WTC11 (cell line): ENCODE data around the gene CALHM4. TPM values are rescaled to one million over a fixed set of nuclear protein-coding genes. Genes with fewer than 3 reads are reported as not detected.

Experiments
- ATAC-seq: fragments of 200-7000 bp; cut with Tn5 transposase; 2 replicates; pipeline ENCODE4 v1.10.0; 2021; ENCODE audit warnings: mild to moderate bottlenecking, moderate library complexity
- CTCF ChIA-PET: fragments of 300-600 bp; sonication (Branson Sonifier 250); formaldehyde crosslinking; loops from one replicate; lab custom pipeline; 2021; ENCODE audit warnings: antibody characterized with exemption; lab: Charles Lee
- POLR2A ChIA-PET: fragments of 350-600 bp; sonication (Branson Sonifier 250); formaldehyde crosslinking; loops from one replicate; lab custom pipeline; 2021; ENCODE audit warnings: antibody characterized with exemption; lab: Charles Lee
- DNase-seq: peaks from one replicate; pipeline ENCODE4 v3.0.0; 2021; ENCODE audit warnings: low spot score
- H3K27ac Mint-ChIP-seq: 2 replicates; pipeline ENCODE4 v1.8.0; 2021; ENCODE audit warnings: mixed read lengths
- H3K27me3 Mint-ChIP-seq: 2 replicates; pipeline ENCODE4 v1.8.0; 2021; ENCODE audit warnings: low read depth, mild to moderate bottlenecking, moderate library complexity, mixed read lengths
- H3K36me3 Mint-ChIP-seq: 2 replicates; pipeline ENCODE4 v1.8.0; 2021; ENCODE audit warnings: mixed read lengths
- H3K4me1 Mint-ChIP-seq: 2 replicates; pipeline ENCODE4 v1.8.0; 2022; ENCODE audit warnings: mixed read lengths
- H3K4me3 Mint-ChIP-seq: 2 replicates; pipeline ENCODE4 v1.8.0; 2021; ENCODE audit warnings: mild to moderate bottlenecking, moderate library complexity, mixed read lengths
- H3K9me3 Mint-ChIP-seq: 2 replicates; pipeline ENCODE4 v1.8.0; 2021; ENCODE audit warnings: mixed read lengths
- E2F4 ChIP-seq: sonication (generic); formaldehyde crosslinking; IDR thresholded peaks from 2 replicates; pipeline ENCODE4 v1.8.1; 2022; ENCODE audit warnings: low read depth, mild to moderate bottlenecking, moderate library complexity, missing genetic modification reagents, borderline replicate concordance
- ETV6 ChIP-seq: sonication (generic); formaldehyde crosslinking; IDR thresholded peaks from 2 replicates; pipeline ENCODE4 v1.8.1; 2022; ENCODE audit warnings: mild to moderate bottlenecking, missing genetic modification reagents
- GTF2I ChIP-seq: fragments of 250-450 bp; sonication (Bioruptor Pico); conservative IDR thresholded peaks from 2 replicates; pipeline ENCODE4 v1.4.0; 2021; ENCODE audit warnings: mild to moderate bottlenecking
- MXD4 ChIP-seq: fragments of 250-450 bp; sonication (Bioruptor Pico); IDR thresholded peaks from 2 replicates; pipeline ENCODE4 v1.8.0; 2021; ENCODE audit warnings: mild to moderate bottlenecking, moderate library complexity, borderline replicate concordance
- SP1 ChIP-seq: sonication (generic); formaldehyde crosslinking; conservative IDR thresholded peaks from 2 replicates; pipeline ENCODE4 v1.8.1; 2022; ENCODE audit warnings: missing genetic modification reagents
- TEAD4 ChIP-seq: sonication (generic); formaldehyde crosslinking; IDR thresholded peaks from 2 replicates; pipeline ENCODE4 v1.8.0; 2022; ENCODE audit warnings: mild to moderate bottlenecking, missing genetic modification reagents
- USF1 ChIP-seq: sonication (generic); formaldehyde crosslinking; IDR thresholded peaks from 2 replicates; pipeline ENCODE4 v1.8.0; 2022; ENCODE audit warnings: mild to moderate bottlenecking, missing genetic modification reagents
- USF2 ChIP-seq: sonication (generic); formaldehyde crosslinking; IDR thresholded peaks from 2 replicates; pipeline ENCODE4 v1.8.1; 2023; ENCODE audit warnings: mild to moderate bottlenecking, missing genetic modification reagents, moderate library complexity
- ZBTB21 ChIP-seq: sonication (generic); formaldehyde crosslinking; IDR thresholded peaks from 2 replicates; pipeline ENCODE4 v1.8.1; 2023; ENCODE audit warnings: mild to moderate bottlenecking, missing genetic modification reagents, borderline replicate concordance
- ZBTB43 ChIP-seq: sonication (generic); formaldehyde crosslinking; IDR thresholded peaks from 2 replicates; pipeline ENCODE4 v1.8.1; 2023; ENCODE audit warnings: mild to moderate bottlenecking, missing genetic modification reagents
- ZNF232 ChIP-seq: sonication (generic); formaldehyde crosslinking; IDR thresholded peaks from 2 replicates; pipeline ENCODE4 v1.8.0; 2022; ENCODE audit warnings: mild to moderate bottlenecking, missing genetic modification reagents
- total RNA-seq: library from RNA; stranded (reverse); gene quantifications from 3 replicates; pipeline ENCODE4 v1.2.3, GENCODE V29; 2021
- TF ChIP-seq, protein P1 (sequence below): fragments of 250-450 bp; sonication (Bioruptor Pico); IDR thresholded peaks from 2 replicates; pipeline ENCODE4 v1.9.0; 2021; ENCODE audit warnings: mild to moderate bottlenecking
- TF ChIP-seq, protein P2 (sequence below): sonication (generic); formaldehyde crosslinking; IDR thresholded peaks from 2 replicates; pipeline ENCODE4 v1.8.1; 2022; ENCODE audit warnings: low read depth, missing genetic modification reagents, borderline replicate concordance
- TF ChIP-seq, protein P3 (sequence below): sonication (generic); formaldehyde crosslinking; IDR thresholded peaks from 2 replicates; pipeline ENCODE4 v1.8.1; 2023; ENCODE audit warnings: mild to moderate bottlenecking, moderate library complexity, missing genetic modification reagents
- TF ChIP-seq, protein P4 (sequence below): sonication (generic); formaldehyde crosslinking; IDR thresholded peaks from 2 replicates; pipeline ENCODE4 v1.8.1; 2023; ENCODE audit warnings: mild to moderate bottlenecking, missing genetic modification reagents, moderate library complexity

CALHM4 gene
- total RNA-seq, 1 experiment from 2014 or later, result not detected

GRCh38 chr6:116522896-116523295 lies 30.7 kb upstream of the CALHM4 start:
- TF ChIP-seq ZBTB43, result no peak
- TF ChIP-seq, protein P1, sequence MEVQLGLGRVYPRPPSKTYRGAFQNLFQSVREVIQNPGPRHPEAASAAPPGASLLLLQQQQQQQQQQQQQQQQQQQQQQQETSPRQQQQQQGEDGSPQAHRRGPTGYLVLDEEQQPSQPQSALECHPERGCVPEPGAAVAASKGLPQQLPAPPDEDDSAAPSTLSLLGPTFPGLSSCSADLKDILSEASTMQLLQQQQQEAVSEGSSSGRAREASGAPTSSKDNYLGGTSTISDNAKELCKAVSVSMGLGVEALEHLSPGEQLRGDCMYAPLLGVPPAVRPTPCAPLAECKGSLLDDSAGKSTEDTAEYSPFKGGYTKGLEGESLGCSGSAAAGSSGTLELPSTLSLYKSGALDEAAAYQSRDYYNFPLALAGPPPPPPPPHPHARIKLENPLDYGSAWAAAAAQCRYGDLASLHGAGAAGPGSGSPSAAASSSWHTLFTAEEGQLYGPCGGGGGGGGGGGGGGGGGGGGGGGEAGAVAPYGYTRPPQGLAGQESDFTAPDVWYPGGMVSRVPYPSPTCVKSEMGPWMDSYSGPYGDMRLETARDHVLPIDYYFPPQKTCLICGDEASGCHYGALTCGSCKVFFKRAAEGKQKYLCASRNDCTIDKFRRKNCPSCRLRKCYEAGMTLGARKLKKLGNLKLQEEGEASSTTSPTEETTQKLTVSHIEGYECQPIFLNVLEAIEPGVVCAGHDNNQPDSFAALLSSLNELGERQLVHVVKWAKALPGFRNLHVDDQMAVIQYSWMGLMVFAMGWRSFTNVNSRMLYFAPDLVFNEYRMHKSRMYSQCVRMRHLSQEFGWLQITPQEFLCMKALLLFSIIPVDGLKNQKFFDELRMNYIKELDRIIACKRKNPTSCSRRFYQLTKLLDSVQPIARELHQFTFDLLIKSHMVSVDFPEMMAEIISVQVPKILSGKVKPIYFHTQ (CRISPR knock-in tag), result no peak
- TF ChIP-seq ZBTB21 (CRISPR knock-in tag), result no peak
- no peak for TF ChIP-seq SP1 (CRISPR knock-in tag)
- TF ChIP-seq ETV6 (CRISPR knock-in tag), result no peak
- TF ChIP-seq, protein P2, sequence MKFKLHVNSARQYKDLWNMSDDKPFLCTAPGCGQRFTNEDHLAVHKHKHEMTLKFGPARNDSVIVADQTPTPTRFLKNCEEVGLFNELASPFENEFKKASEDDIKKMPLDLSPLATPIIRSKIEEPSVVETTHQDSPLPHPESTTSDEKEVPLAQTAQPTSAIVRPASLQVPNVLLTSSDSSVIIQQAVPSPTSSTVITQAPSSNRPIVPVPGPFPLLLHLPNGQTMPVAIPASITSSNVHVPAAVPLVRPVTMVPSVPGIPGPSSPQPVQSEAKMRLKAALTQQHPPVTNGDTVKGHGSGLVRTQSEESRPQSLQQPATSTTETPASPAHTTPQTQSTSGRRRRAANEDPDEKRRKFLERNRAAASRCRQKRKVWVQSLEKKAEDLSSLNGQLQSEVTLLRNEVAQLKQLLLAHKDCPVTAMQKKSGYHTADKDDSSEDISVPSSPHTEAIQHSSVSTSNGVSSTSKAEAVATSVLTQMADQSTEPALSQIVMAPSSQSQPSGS (CRISPR knock-in tag), result no peak
- TF ChIP-seq TEAD4, result no peak
- TF ChIP-seq MXD4 (CRISPR knock-in tag), result no peak
- no peak for TF ChIP-seq E2F4 (CRISPR knock-in tag)
- TF ChIP-seq, protein P3, sequence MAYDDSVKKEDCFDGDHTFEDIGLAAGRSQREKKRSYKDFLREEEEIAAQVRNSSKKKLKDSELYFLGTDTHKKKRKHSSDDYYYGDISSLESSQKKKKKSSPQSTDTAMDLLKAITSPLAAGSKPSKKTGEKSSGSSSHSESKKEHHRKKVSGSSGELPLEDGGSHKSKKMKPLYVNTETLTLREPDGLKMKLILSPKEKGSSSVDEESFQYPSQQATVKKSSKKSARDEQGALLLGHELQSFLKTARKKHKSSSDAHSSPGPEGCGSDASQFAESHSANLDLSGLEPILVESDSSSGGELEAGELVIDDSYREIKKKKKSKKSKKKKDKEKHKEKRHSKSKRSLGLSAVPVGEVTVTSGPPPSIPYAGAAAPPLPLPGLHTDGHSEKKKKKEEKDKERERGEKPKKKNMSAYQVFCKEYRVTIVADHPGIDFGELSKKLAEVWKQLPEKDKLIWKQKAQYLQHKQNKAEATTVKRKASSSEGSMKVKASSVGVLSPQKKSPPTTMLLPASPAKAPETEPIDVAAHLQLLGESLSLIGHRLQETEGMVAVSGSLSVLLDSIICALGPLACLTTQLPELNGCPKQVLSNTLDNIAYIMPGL (CRISPR knock-in tag), result no peak
- no peak for TF ChIP-seq ZNF232 (CRISPR knock-in tag)
- TF ChIP-seq, protein P4, sequence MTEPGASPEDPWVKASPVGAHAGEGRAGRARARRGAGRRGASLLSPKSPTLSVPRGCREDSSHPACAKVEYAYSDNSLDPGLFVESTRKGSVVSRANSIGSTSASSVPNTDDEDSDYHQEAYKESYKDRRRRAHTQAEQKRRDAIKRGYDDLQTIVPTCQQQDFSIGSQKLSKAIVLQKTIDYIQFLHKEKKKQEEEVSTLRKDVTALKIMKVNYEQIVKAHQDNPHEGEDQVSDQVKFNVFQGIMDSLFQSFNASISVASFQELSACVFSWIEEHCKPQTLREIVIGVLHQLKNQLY (CRISPR knock-in tag), result no peak
- TF ChIP-seq USF1 (CRISPR knock-in tag), result no peak
- TF ChIP-seq USF2, result no peak
- TF ChIP-seq GTF2I (CRISPR knock-in tag), result no peak
- Mint-ChIP-seq H3K36me3 (no peaks in the 10 kb centered on the region), H3K27me3 (no peaks in the 10 kb centered on the region; the same call in 1 of the 2 replicates), H3K9me3 (no peaks in the 10 kb centered on the region), H3K4me1 (peaks cover 22% of the 10 kb centered on the region), H3K4me3 (no peak overlapping the region), H3K27ac (no peak overlapping the region)
- ChIA-PET CTCF (interaction anchor here (0.9 to 1.4 kb wide), 2 partner anchors 10 to 11 kb away, joined by 4 read pairs; partner anchors contain the start of gene CALHM5), POLR2A (no interaction called here)
- DNase-seq (no peak), ATAC-seq (peak; percentile 99)
